ENCODE measurements around the gene NDUFAF7. TPM values are rescaled to one million over a fixed set of nuclear protein-coding genes. Genes with fewer than 3 reads are reported as not detected.
"Not testable (repeated sequence)": the region's sequence is repeated elsewhere in the genome, so short reads cannot be mapped to it uniquely, and the experiment has no call there.

Gene NDUFAF7
- total RNA-seq, 1 donor from 2014 or later: 25.5 TPM

GRCh38 chr2:37201208-37201607 is 30.2 kb upstream of the NDUFAF7 start:
- peaks cover 32% of the 10 kb centered on the region for H3K36me3 Mint-ChIP-seq
- no peaks in the 10 kb centered on the region for H3K4me1 Mint-ChIP-seq (ENCODE audit: unreplicated experiment)
- no peak for TF ChIP-seq CTCF (conservative IDR thresholded peaks at IDR 0.05)
- H3K9me3 Mint-ChIP-seq: no peaks in the 10 kb centered on the region
- no peak overlapping the region for H3K27ac Mint-ChIP-seq
- H3K27me3 Mint-ChIP-seq: no peaks in the 10 kb centered on the region
- no peak for DNase-seq (ENCODE audit: extremely low spot score, unreplicated experiment)
- H3K4me3 Mint-ChIP-seq: no peak overlapping the region

GRCh38 chr2:37201766-37202165 is 29.7 kb upstream of the NDUFAF7 start:
- peaks cover 35% of the 10 kb centered on the region for H3K36me3 Mint-ChIP-seq

GRCh38 chr2:37203708-37204107 is 27.8 kb upstream of the NDUFAF7 start:
- no peaks in the 10 kb centered on the region for H3K27me3 Mint-ChIP-seq
- H3K4me1 Mint-ChIP-seq (ENCODE audit: unreplicated experiment): no peaks in the 10 kb centered on the region
- no peak for DNase-seq (ENCODE audit: extremely low spot score, unreplicated experiment)
- no peak overlapping the region for H3K4me3 Mint-ChIP-seq
- TF ChIP-seq CTCF (conservative IDR thresholded peaks at IDR 0.05): no peak
- H3K9me3 Mint-ChIP-seq: peaks cover 4% of the 10 kb centered on the region
- no peak overlapping the region for H3K27ac Mint-ChIP-seq
- peaks cover 55% of the 10 kb centered on the region for H3K36me3 Mint-ChIP-seq

More at GRCh38 chr2:37201766-37202165, 29.7 kb upstream of the NDUFAF7 start:
- Mint-ChIP-seq H3K27me3 (no peaks in the 10 kb centered on the region), H3K4me1 (ENCODE audit: unreplicated experiment) (no peaks in the 10 kb centered on the region), H3K9me3 (no peaks in the 10 kb centered on the region), H3K4me3 (no peak overlapping the region), H3K27ac (no peak overlapping the region)
- no peak for TF ChIP-seq CTCF (conservative IDR thresholded peaks at IDR 0.05)
- no peak for DNase-seq (ENCODE audit: extremely low spot score, unreplicated experiment)

- H3K27me3 Mint-ChIP-seq; H3K4me3 Mint-ChIP-seq; H3K9me3 Mint-ChIP-seq; DNase-seq (ENCODE audit: extremely low spot score, unreplicated experiment); H3K4me1 Mint-ChIP-seq (ENCODE audit: unreplicated experiment); H3K27ac Mint-ChIP-seq: not testable (repeated sequence)
- peaks cover 69% of the 10 kb centered on the region for H3K36me3 Mint-ChIP-seq
These were observed 26.3 kb upstream of the NDUFAF7 start for GRCh38 chr2:37205071-37205661.

GRCh38 chr2:37205689-37206341 is 25.6 kb upstream of the NDUFAF7 start:
- no peak for TF ChIP-seq CTCF (conservative IDR thresholded peaks at IDR 0.05)
- peaks cover 4% of the 10 kb centered on the region for H3K9me3 Mint-ChIP-seq
- H3K4me3 Mint-ChIP-seq: no peak overlapping the region
- DNase-seq (ENCODE audit: extremely low spot score, unreplicated experiment): no peak
- peaks cover 76% of the 10 kb centered on the region for H3K36me3 Mint-ChIP-seq
- no peaks in the 10 kb centered on the region for H3K27me3 Mint-ChIP-seq
- no peak overlapping the region for H3K27ac Mint-ChIP-seq
- H3K4me1 Mint-ChIP-seq (ENCODE audit: unreplicated experiment): no peaks in the 10 kb centered on the region

- not testable (repeated sequence) for H3K4me1 Mint-ChIP-seq (ENCODE audit: unreplicated experiment); H3K4me3 Mint-ChIP-seq; DNase-seq (ENCODE audit: extremely low spot score, unreplicated experiment); H3K9me3 Mint-ChIP-seq; H3K27ac Mint-ChIP-seq; H3K27me3 Mint-ChIP-seq
- peaks cover 84% of the 10 kb centered on the region for H3K36me3 Mint-ChIP-seq
These were observed 24.7 kb upstream of the NDUFAF7 start for GRCh38 chr2:37206760-37207159.
